ENCODE measurements around the gene RAPGEF2.

RAPGEF2 gene

DNA sequence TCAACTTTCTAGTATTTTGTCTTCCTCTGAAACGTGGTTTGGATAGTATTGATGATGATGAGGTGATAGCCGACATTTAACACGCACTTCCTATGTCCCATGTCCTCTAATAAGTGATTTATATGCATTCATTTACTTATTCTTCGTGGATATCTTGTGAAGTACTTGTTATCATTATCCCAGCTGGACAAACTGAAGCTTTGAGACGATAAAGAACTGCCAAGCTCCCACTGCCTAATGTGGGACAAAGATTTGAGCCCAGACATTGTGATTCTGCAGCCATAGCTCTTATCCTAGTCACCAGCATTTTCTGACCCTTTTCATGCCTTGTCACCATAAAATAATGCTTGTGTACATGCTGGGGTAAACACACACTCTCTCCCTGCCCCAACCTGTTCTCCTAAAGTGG is 92.5 kb downstream of the RAPGEF2 start:
- DNase-seq (ENCODE audit: low read depth in 2 of 2) = no peak

DNA sequence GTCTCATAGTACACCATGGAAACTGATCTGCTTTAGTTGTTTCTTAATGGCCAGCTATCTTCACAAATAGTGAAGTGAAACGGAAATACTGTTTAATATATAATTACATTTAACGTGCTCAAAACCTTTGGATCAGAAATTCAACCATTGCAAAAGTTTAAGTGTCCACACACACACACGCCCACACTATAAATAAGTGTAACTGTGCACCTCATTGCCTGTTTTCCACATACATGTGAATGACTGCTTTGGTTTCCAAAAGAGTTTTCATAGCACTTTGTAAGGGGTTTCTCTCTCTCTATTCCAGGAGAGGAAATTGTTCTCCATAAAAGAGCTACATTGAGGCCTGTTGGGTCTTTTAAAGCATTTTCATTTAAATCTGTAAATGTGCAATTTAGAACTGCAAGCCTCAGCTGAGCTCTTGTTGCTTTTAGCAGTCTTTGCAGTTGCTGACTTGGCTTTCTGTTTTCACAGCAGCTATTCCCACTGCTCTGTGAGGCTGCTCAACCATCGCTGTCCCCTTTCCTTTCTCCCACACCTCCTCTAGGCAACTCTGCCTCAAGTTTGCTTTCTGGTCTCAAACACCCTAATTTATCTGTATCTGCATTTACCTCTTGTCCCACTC is 94.5 kb downstream of the RAPGEF2 start:
- no peak for DNase-seq (ENCODE audit: low read depth in 2 of 2)

DNA sequence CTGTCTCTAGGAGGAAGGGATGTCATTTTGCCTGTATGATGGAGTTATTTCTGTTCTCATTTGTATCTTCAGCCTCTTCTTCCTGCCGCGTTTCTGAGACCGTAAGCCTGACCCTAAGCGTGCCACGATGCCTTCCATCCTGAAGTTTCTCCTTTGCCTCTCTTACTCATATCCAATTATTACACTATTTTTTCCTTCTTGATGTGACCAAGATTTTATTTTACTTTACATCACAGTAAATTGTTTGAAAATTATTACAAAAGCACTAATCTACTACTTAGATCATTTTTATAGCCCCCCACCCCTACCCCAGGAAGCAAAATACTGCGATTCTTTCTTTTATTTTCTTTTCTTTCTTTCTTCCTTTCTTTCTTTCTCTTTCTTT is 95.0 kb downstream of the RAPGEF2 start:
- no peak for DNase-seq (ENCODE audit: low read depth in 2 of 2)

DNA sequence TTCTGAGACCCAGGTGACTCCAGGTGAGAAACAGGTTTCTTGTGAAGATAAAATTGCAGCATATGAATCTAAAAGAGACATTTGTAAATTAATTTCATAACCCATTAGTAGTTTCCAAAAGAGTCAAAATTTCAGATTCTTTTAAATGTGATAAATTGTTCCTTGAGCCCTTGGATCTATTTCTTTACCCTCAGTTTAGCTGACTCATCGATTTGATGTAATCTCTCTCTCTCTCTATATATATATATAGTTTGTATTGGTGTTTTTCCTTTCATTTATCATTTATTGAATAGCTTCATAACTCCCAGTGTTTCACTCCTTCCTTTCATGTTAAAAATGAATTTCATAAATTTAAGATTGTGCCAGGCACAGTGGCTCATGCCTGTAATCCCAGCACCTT is 96.9 kb downstream of the RAPGEF2 start:
- DNase-seq (ENCODE audit: low read depth in 2 of 2) = no peak

DNA sequence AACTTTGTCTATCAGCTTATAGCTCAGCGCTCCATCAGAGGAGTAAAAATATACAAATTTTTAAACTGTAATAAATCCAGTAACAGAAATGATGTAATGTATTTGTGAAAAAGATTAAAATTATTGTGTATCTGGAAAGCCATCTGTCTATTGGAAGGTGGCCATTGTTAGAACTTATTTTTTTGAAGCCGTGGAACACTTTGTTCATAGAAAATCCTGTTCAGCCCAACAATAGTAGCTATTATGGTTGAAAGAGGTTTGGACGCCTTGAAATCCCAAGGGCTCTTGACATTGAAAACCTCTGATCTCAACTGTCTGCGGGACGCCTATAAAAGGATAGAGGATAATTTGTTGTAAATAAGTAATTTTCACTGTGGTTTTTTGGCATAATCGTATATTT is 98.3 kb downstream of the RAPGEF2 start:
- no peak for DNase-seq (ENCODE audit: low read depth in 2 of 2)

DNA sequence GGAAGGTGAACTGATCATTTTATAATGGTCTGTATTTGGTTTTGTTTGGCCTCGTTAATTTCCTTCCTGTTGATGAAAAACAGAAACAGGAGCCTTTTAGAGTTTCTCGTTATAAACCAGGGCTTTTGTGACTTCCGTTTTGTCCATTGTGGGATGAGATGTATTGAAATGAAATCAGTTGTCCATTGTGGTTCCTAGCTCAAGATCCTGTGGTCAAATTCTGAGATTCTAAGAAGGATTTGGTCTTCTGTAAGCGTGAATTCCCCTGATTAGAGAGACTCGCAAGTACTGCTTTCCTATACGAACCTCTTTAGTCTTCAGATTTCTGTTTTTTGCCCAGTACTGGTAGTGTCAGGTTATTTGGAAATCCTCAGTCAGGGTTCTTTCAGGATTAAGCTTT is 101.7 kb downstream of the RAPGEF2 start:
- no peak for DNase-seq (ENCODE audit: low read depth in 2 of 2)

DNA sequence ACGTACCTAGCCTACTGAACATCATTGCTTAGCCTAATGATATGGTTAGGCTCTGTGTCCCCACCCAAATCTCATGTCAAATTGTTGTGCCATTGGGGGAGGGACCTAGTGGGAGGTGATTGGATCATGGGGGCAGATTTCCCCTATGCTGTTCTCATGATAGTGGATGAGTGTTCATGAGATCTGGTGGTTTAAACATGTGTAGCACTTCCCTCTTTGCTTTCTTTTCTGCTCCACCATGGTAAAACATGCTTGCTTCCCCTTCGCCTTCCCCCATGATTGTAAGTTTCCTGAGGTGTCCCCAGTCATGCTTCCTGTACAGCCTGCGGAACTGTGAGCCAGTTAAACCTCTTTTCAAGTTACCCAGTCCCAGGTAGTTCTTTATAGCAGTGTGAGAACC is 102.6 kb downstream of the RAPGEF2 start:
- no peak for DNase-seq (ENCODE audit: low read depth in 2 of 2)

DNA sequence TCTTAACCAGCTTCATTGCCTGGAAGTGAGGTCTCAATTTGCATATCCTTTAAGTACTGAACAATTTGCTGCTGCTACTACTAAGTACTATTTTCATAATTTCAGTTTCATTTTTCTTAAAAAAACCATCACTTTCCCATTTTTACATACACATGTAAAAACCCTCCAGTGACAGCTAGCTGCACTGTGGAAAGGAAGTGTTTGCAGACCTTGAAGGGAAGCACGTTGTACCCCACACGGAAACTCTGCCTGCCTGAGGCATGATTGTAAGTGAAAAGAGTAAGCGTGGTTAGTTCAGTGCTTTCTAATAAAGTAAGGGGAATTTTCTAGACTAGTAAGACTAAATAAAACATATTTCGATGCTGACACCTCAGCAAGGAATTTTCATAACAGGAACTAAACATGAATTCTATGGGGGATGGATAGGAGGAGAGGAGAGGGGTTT is 103.6 kb downstream of the RAPGEF2 start:
- no peak for DNase-seq (ENCODE audit: low read depth in 2 of 2)

DNA sequence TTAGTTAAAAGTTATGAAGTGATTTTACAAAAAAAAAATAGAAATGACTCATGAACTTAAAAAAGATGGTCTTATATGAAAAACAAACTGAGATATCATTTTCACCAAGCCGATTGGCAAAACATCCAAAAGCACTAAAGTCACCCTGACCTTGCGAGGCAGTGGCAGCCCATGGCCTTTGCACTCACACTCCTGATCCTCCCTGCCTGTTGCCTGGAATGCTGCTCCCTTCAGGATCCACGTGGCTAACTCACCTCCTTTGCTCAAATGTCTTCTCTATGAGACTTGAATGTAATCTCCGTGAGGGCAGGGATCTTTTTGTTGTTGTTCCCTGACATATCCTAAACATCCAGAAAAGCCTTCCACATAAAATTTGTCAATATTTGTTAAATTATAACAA is 106.4 kb downstream of the RAPGEF2 start:
- DNase-seq (ENCODE audit: low read depth in 2 of 2) = no peak

DNA sequence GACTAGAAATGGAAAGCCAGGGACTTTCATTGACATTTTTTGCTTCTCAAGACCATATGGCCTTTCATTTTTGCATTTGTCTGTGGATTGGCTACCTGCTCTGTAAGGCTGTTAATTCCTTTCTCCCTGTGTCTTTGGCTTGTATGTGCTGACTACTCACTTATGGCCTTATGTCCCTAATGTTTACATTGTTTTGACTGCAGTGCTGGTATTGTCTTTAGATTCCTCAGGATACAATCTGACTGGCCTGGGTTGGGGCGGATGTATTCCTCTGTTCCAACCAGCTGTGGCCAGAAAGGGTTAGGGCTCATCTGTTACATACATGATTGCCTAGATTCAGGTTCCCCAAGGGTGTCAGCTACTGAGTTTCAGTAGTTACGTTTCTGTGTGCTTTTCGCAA is 108.1 kb downstream of the RAPGEF2 start:
- DNase-seq (ENCODE audit: low read depth in 2 of 2) = no peak

DNA sequence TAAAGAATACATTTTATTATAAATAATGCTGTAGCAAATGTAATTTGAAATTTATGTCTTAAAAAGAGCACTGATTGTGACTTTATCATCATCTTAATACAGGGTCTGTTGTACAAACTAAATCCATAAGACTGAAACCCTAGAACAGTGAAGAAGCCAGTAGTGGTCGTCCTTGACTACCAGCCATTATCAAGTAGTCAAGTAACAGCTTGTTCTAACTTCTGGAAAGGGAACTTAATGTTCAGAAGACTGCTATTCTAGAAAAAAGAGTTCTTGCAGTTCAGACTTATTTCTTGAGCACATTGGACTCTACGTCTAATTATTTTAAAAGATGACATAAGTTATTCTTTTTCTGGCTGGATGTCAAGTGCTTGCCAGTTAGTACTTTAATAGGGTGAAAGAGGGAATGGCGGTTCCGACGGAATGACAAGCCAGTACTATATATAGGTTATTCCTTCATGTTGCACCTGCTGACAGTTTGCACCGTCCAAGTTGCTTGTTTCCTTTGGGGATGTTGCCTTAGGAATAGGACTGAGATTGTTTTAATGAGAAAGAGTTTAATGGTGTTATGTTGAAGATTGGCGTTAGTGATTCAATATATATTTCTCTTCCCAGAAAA is 109.9 kb downstream of the RAPGEF2 start:
- no peak for DNase-seq (ENCODE audit: low read depth in 2 of 2)

DNA sequence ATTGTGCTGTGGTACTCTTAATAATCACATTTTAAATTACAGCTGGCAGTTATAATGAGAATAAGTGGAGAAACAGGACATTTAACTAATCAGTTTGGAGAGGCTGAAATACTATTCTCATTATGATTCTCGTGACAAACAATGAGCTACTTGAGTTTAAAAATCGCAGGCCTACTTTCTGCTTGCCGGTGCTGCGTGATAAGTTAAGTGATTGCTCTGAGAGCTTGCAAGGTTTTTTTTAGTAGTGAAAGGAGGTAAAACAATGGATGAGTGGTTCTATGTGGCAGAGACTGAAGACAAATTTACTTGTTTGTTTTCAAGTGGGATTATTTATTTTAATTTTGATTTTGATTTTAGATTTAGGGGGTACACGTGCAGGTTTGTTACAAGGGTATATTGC is 114.0 kb downstream of the RAPGEF2 start:
- DNase-seq (ENCODE audit: low read depth in 2 of 2) = no peak

DNA sequence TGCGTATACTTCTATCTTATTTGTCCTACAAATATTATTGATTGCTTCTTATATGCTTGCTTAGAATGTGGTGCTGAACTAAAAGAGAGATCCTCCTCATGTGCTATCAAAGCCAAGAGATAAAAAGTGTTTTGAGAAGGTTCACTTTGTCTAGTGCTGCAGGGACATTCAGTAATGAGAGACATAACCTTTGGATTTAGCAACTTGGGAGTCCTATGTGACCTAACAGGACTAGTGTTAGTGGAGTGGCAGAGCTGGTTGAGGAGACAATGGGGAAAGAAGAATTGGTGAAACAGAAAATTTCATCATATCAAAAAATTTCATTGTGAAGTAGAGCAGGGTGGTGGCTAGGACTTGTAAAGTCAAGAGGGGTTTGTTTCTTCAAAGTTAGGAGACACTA is 117.0 kb downstream of the RAPGEF2 start:
- DNase-seq (ENCODE audit: low read depth in 2 of 2) = no peak

DNA sequence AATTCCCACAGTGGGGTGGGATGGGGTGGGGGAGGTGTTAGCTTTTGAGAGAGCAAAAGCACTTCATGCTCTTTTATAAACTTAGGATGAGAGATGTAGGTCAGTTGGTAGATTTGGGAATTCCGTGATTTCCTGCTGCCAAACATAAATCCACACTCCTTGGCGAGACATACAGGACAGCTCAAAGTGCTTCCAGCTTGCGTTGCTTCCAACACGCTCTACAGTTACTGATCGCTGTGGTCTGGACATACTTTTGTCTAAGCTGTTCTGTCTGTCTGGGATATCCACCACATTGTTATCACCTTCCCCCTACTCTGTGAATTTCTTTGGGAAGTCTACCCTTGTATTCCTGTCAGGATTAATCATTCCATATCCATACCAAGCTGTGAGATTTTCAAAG is 117.5 kb downstream of the RAPGEF2 start:
- DNase-seq (ENCODE audit: low read depth in 2 of 2) = no peak

DNA sequence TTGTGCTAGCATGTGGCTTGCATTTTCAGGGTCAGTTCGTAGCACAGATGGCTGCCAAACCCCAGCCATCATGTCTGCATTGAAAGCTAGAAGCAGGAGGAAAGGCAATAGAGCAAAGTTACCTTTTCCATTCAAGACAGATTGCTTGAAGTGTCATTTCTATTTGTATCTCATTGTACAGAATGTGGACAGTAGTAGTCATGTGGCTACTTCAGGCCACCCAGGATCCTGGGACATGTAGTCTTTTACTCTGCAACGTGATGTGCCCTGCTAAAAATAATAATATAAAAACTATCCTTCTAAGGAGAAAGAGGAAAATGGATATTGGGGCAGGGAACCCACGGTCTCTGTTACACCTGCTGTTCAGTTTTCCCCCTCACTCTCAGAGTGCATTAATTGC is 118.4 kb downstream of the RAPGEF2 start:
- DNase-seq (ENCODE audit: low read depth in 2 of 2) = no peak

DNA sequence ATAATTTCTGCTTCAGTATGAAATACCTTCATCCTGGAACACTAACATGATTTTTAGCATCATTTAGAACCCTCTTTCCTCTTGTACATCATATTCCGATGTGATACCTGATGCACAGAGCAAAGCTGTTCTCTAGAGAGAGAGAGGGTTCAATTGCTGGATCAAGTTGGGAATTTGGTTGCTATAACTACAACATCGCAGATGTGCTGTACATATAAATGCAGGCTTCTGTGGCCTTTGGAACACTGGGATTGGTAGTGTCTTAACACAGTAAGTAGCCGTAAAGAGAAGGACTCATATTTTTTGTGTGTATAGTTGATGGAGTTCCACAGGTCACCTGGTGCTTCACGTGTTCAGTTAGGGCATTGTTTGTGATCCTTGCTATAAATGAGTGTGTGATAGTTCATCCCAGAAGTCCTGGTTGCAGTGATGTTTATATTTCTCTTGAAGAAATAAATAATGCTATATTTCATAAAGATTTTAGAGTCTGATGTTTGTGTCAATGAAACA is 119.2 kb downstream of the RAPGEF2 start:
- DNase-seq (ENCODE audit: low read depth in 2 of 2) = no peak

DNA sequence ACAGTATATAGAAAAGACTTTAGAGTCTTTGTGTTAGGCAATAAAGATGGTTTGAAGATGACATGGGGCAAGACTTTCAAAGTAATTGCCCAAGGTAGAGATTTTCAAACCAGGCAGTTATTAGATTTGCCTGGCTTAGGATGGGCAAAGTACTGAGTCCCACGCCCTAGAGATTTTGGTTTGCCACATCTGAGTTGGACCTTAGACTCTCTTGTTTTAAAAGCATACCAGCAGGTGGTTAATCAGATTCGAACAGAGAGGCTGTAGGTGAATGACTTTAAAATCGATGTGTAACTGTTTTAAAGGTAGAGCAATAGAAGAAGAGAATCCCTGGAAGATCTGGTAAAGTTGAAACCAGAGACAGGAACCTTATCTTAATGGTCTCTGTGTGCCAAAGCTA is 121.5 kb downstream of the RAPGEF2 start:
- DNase-seq (ENCODE audit: low read depth in 2 of 2) = no peak

DNA sequence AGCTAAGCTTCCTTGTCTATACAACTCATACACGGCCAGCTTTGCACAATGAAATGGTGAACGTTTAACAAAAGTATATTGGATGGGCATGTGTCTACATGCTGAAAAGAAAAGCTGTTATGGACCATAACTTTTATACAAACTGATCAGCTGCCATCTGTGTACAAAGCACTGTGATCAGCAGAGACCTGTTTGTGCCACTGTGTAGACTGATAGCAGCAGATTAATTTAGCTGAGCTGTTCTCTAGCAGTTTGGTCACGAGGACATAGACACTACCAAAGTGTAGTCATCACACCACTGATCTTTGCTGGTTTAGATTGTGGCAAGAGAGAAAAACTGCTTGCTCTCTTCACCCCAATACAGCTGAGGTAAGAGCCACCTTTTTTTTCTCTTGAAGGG is 124.5 kb downstream of the RAPGEF2 start:
- no peak for DNase-seq (ENCODE audit: low read depth in 2 of 2)

DNA sequence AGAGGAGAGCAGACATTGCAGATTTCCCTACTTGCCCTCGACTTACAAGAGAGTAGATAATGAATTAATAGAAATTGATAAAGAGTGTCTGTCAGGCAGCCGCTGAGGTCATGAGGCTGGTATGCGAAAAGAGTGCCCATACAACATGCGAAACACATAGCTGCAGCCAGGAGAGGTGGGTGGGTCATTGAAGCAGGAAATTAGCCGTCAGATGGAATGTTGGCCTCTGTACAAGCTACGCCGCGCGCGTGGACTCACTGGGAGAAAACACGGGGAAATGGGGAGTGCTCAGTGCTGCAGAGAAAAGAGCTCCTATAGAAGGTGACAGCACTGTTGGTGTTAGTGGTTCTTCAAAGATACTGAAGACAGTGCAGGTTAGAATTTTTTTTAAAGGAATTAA is 125.1 kb downstream of the RAPGEF2 start:
- no peak for DNase-seq (ENCODE audit: low read depth in 2 of 2)

DNA sequence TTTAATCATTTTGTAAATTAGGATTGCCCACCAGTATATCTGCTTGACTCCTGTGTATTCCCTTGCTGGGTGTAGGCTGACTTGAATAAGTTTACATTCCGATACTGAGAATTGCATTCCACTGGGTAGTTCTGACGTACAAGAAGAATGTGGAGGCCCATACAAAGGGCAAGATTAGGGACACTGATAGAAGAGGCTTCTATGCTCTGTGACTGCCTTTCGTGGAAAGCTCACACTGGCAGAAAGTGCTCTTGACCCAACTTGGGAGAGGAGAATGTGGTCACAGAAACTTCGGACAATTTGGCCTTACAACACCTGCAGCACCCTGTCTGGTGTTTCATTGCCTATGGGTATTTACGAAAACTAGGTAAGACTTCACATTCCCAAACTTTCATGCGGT is 126.3 kb downstream of the RAPGEF2 start:
- DNase-seq (ENCODE audit: low read depth in 2 of 2) = no peak

DNA sequence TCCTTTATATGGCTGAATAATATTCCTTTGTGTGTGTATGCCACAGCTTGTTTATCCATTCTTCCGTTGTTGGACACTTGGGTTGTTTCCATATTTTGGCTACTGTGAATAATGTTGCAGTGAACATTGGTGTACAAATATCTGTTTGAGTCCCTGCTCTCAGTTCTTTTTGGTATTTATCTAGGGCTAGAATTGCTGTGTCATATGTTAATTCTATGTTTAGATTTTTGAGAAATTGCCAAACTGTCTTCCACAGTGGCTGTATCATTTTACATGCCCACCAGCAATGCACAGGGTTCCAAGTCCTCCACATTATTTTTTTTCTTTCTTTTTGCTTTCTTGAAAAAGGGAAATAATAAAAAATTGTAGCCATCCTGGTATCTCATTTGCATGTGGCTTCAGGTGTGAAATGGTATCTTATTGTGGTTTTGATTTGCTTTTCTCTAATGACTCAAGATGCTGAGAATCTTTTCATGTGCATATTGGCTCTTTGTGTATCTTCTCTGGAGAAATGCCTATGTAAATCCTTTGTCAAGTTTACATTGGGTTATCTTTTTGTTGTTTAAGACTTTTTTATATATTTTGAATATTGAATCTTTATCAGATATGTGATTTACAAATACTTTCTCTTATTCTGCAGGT is 129.7 kb downstream of the RAPGEF2 start:
- DNase-seq (ENCODE audit: low read depth in 2 of 2) = no peak

DNA sequence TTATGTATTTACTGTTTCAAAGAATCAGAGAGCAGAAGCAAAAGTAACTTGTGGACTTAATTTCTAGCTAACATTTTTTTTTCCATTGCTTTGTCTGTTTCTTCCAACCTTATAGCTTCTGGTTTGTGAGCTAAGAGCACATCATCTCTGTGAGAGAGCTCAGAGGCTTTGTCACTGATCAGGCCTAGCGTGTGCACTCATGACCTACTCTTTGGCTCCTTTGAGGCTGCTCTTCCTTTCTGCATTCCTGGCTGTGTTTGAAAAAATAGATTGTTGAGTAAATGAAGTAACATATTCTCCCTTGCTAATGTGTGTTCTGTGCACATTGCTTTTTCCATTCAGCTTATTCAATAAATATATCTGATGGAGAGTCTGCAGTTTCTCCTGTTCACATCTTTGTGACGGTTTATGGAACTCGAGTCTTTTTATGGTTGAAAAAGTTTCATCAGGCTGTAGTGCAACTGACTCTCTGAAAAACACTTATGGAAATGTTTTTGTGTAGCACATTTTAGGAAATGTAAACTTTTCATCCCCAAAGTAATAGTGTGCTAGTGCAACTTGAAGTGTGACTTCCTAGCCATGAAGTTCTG is 133.0 kb downstream of the RAPGEF2 start:
- DNase-seq (ENCODE audit: low read depth in 2 of 2) = no peak

DNA sequence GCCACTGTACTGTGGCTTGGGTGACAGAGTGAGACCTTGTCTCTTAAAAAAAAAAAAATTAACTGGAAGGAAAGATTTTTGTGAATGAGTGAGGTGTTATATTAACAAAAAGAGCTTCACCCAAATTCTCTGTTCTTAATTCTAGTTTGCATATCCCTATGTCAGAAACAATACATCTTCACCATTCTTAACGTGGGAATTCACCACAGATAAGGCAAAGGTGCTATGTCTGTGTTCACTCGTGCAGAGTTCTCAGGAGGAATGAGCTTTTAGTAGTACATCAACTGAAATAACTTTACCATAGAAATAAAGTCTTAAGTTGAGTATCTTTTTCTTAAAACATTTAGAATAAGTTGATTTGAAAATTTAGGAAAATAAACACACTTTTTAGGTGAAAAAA is 135.1 kb downstream of the RAPGEF2 start:
- no peak for DNase-seq (ENCODE audit: low read depth in 2 of 2)

Measured in stimulated activated CD8-positive, alpha-beta memory T cell treated with anti-CD3 and anti-CD28 coated beads, Interleukin-7, amount 100 ng/mL, for 1 hour (primary cell).